GM21390 (cell line): ENCODE measurements around the gene PEX10.
A peak's percentile ranks its signal among the peaks of the same experiment; 100 is the strongest.
"Not testable (repeated sequence)": the region's sequence is repeated elsewhere in the genome, so short reads cannot be mapped to it uniquely, and the experiment has no call there.

ENCODE experiments used
- ATAC-seq: cut with Tn5 transposase; IDR thresholded peaks from one replicate; pipeline ENCODE4 v1.9.1; 2021; ENCODE audit not compliant: unreplicated experiment

PEX10 gene

DNA sequence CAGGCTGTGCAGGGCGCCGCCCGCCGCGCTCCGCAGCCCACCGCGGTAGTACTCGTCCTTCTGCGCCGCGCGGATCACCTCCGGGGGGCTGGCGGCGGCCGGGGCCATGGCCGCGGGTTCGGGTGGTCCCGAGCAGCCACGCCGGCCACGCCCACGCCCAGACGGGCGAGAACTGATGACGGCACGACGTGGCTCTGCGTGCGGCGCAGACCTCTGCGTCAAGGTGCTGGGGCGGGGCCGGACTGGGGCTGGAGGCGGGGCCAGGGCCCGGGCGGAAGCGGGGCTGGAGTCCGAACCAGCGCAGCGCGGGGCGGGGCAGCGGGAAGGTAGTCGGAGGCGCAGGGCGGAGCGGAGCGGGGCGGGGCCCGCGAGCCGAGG, at the start of gene PEX10:
PEX10 (minus strand) TSS at position 170 of the 378 bp plus-strand sequence; CDS start at position 108, 62 bp downstream.
- peak; percentile 74 for ATAC-seq

DNA sequence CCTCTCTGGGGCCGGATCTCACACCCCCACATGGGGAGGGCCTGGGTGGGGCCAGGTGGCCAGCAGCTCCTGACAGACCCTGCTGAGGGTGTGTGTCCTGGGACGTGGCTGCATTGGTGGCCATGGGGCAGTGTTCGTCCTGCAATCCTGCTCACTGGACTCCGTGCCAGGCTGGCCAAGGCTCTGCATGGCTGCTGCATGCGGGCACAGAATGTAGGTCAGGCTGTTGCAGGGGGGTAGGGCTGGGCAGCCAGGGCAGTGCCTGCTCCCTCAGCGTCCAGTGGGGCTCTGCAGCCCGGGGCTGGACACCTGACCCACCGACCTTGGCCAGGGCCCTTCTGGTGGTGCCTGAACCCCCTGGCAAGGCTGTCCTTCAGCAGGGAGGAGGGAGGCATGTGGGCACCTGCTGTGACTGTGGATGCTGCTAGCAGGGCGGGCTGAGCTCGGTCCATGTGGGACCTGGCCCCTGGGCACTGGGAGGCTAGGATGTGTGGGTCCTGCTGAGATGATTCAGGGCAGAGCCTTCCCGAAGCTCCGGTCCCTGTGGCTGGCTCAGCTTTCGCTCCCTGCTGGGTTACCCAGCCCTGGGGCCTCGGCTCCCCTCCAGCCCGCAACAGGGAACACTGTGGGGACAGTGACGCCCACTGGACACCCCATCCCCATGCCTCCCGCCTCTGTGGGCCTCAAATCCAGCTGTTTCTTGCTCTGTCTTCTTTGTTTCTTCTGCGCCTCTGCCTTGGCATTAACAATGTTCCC, 48.8 kb upstream of the PEX10 start:
- no peak for ATAC-seq

DNA sequence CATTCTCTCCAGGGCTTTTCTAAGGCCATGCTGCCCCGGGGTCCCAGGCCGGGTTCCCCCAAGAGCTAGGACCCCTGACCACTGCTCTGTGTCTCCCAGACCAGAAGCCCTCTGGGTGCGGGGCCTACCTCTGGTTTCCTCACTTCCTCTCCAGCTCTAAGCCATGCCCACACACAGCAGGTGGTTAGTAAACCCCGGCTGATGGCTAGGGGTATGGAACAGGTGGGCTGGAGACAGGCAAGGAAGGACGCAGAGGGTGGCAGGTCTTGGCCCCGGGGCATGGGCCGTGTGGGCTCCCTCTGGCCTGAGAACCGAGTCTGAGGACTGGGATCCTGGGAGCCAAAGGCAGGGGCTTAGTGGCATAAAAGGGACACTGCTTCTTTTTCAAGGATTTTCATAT, 47.8 kb upstream of the PEX10 start:
- ATAC-seq = no peak

DNA sequence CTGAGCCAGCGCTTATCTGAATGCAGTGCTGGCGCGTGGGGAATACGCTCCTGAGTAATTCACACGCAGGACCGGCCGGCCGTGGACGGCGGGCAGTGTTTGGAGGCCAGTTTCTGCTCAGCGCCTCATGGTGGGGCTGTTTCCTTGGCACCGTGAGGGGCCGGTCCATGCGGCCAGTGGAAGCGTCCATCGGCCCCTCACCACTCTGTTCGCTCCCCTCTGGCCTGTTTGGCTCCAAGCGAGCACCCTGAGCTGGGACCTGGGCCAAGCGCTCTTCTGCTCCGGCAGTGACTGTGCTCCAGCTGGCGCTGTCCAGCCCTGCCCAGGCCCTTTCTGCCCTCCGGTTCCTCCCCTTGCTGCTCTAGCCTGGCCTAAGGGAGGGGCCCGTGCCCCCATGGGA, 47.4 kb upstream of the PEX10 start:
- no peak for ATAC-seq

DNA sequence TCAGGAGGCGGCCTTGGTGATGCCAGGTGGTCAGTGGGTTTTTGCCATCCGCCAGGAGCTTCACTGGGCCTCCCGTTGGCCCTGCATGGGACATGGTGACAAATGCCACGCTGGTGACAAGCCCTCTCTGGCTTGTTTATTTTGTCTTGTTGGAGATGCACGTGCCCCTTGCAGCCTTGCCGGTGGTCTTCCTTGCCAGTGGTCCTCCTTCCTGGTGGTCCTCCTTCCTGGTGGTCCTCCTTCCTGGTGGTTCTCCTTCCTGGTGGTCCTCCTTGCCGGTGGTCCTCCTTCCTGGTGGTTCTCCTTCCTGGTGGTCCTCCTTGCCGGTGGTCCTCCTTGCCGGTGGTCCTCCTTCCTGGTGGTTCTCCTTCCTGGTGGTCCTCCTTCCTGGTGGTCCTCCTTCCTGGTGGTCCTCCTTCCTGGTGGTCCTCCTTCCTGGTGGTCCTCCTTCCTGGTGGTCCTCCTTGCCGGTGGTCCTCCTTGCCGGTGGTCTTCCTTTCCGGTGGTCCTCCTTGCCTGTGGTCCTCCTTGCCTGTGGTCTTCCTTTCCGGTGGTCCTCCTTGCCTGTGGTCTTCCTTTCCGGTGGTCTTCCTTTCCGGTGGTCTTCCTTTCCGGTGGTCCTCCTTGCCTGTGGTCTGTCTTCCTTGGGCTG, 46.9 kb upstream of the PEX10 start:
- ATAC-seq = not testable (repeated sequence)

DNA sequence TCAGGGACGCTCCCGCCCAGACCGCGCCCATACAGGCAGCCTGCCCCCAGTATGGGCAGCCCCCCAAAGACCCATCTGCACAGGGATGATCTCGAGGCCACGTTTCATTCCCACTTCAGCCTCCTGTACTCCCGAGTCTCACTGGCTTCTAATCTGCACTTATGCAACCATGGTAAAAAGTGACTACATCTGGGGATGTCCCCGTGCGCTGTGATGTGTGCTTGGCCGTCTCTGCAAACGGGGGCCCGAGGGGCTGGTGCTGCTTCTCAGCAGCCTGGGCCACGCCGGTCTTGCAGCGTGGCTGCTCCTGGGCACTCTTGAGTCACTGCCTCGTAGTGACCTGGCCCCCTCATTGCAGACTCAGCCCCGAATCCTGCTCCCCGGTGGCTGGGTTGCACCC, 46.3 kb upstream of the PEX10 start:
- no peak for ATAC-seq

DNA sequence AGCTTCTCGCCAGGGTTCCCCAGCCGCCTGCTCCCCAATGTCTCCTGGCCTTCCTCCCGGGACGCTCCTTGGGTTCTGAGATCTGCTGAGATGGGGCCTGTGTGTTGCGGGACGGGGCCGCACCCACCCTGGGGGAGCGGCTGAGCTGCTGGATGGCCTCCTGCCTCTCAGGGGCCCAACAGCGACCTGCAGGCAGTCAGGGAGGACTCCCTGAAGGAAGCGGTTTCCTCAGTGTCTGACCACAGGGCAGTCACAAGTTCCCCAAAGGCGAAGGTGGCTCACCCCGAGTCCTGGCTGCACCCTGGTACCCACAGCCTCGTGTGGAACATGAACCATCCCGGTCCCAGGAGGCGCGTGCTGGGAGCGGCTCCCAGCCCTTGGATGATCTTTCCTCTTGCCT, 45.1 kb upstream of the PEX10 start:
- no peak for ATAC-seq

DNA sequence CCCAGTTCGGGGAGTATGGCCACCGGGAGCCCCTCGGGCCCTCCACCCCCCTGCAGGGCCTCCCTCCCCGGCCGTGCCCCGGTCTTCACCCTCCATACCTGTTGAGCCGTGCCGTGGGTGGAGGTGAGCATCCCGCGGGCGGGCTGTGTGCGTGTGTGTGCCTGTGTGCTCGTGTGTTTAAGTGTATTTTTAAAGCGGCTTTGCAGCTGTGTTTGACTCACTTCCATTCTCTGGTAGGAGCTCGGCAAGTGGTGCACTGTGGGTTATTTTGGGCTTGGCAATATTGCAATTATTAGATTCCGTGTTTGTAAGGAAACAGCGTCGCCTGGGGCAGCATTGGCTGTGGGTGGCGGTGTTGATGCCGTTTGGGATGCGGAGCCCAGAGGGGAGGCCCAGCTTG, 43.4 kb upstream of the PEX10 start:
- no peak for ATAC-seq

DNA sequence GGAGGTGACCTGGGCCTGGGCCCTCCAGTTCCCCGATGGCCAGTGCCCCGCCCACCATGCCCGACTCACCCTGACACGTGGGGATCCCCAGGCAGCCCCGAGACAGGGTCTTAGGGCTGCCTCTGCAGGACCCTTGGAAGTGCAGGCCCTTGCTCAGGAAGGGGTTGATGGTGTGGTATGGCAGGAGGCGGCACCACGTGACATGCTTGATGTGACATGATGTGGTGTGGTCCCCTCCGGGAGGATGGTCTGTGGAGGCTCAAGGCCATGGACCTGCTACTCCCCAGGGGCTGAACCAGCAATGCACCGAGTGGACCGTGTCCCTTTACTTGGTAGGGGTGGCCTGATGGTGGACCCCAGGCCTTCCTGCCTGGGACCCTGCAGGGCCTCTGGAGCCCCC, 41.9 kb upstream of the PEX10 start:
- ATAC-seq = no peak

DNA sequence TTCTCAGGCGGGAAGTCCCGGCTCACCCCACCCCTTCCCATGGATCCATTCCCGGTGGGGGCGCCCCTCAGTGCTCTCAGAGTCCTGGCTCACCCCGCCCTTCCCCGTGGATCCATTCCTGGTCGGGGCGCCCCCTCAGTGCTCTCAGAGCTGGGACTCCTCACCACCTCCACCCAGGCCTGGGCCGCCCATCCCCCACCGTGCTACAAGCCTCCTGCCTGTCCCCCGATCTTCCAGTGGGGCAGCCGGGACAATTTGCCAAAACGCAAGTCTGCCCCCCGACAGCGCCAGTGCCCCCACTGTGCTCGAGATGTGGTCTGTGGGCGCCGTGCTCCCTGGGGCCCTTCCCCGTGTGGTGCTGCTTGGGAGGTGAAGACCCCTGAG, 40.6 kb upstream of the PEX10 start:
- ATAC-seq = no peak

DNA sequence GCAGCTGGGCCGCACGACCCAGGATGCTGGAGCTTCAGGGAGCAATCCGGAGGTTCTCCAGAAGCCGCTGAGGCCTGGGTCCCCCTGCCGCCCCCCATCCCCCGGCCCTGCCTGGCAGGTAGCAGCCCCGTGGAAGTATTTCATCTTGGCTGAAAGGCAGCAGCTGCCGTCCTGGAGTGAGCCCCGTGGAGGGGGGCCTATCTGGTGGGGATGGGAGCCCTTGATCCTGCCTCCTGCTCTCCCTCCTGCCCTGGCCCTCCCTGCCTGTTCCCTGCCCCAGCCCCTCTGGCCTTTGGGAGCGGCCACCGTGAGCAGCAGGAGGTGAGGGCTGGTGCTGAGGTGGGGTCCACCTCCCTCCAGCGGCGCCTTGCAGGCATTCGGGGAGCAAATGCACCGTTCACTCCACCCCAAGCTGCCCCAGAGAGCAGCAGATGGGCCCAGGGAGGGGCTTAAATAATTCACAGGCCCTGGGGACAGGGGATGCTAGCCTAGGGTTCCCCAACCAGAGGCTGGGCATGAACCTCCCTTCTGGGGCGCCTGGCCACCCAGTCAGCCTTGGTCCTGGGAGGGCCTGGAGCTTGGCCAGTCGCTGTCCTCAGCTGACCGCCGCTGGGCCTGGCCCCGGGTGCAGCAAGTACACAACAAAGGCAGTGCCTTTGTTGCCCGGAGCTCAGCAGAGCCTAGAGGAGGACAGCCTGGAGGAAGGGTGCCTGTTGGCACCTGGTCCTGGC, 40.0 kb upstream of the PEX10 start:
- no peak for ATAC-seq

DNA sequence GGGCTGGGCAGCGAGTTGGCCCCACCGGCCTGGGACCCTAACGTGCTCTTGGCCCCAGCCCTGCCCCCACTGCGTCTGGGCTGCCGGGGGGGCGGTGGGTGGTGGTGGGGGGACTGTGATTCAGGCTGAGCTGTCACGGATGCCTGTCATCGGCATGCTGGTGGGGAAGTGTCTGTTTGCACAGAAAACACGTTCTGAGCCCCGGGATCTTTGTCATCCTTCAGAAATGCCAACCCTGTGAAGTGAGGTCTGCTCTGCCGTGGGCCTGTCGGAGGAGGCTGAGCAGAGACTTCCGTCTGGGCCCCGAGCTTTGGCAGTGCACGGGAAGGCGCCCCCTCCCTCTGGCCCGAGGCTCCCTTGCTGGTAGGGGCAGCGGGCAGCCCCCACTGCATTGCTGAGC, 39.4 kb upstream of the PEX10 start:
- ATAC-seq = no peak

DNA sequence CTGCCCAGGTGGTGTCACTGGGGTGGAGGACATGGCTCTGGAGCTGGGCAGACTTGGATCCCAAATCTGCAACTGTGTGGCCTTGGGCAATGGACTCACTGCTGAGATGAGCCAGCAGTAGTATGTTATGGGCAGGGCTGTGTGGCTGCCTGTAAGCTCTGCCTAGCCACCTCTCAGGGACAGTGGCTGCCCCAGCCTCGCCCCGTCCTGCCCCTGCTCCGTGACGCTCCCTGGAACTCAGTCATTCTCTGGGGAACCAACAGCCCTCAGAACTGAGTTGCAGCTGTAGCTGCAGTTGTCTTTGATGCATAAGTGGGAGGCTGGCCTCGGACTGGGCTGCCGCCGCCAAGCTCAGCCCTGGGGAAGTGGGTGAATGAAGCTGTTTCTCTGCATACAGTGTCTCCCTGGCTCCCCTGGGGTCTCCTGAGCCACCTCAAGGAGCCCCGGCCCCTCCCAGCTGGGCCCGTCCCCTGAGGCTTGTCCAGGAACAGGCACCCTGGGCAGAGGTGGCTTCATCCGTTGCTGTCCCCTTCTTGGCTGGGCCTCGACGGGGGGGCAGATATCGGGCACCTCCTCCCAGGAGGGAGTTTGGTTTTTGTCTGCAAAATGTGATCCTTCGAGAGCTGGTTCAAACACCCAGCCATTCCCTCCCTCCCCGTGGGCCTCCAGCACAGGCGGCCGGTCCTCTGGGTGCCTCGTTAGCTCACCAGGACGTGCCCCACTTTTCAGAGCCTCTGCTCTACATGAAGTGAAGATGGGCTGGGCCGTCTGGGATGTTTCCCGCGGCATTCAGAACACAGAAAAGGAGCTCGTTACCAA, 37.5 kb upstream of the PEX10 start:
- ATAC-seq = no peak

DNA sequence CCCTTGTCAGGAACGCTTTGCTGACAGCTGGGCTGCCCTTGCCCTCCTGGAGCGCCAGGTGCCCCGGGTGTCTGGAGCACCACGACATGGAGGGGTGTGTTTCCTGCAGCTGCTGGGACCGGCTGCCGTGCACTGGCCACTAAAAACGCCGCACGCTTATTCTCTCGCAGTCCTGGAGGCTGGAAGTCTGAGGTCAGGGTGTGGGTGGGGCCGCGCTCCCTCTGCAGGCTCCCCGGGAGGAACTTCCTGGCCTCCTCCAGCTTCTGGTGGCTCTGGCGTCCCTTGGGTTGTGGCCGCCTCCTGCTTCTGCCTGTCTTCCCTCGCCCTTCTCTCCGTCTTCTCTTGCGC, 35.7 kb upstream of the PEX10 start:
- ATAC-seq = no peak

DNA sequence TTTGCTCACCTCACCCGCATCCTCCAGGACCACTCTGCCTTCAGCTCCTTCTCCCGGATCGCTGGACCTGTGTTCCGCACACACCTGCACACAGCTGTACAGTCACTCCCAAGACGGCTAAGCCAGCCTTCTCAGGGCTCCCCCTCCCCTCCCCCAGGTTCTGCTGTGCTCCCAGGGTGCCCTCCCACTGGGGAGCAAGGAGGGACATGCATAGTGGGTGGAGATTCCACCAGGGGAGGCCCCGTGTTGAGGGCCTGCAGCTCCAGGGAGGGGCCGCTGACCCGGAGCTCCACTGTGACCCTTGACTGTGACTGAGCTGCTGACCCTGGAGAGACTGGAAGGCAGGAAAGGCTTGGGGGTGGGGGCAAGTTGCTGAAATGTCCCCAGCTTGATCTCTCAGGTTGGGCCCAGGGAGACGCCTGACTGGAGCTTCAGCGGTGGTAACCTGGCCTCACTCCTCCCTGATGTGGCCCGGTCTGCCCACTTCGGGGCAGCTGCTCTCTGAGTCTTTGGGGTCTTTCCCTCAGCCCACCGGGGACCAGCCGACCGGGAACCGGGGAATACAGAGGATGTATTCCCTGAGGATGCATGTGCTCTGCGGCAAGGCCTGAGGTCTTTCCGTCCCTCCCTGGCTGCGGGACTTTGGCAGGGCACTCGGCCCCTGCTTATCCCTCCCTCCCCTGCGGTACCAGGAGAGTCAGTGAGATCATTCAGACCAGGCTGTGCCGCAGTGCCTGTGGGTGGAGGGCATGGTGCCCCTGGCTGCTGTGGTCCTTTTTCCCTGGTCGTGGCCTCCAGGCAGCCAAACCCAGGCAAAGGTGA, 35.1 kb upstream of the PEX10 start:
- no peak for ATAC-seq

DNA sequence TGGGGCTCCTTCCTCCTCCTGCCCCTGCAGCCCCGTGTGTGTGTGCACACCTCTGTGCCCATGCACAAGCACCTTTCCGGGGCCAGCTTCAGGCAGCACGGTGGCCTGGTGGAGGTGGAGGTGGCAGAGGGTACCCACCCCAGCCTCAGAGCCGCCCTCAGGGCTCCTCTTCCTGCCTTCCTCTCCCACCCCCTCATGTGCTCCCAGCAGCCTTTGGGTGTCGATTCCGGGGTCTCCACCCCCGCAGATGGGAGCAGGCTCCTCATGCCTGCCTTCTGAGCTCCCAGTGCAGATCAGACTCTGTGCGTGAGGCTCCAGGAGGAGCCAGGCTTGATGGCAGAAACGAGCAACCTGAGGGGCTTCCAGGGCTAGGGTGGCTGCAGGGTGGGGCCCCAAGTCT, 34.5 kb upstream of the PEX10 start:
- ATAC-seq = no peak

DNA sequence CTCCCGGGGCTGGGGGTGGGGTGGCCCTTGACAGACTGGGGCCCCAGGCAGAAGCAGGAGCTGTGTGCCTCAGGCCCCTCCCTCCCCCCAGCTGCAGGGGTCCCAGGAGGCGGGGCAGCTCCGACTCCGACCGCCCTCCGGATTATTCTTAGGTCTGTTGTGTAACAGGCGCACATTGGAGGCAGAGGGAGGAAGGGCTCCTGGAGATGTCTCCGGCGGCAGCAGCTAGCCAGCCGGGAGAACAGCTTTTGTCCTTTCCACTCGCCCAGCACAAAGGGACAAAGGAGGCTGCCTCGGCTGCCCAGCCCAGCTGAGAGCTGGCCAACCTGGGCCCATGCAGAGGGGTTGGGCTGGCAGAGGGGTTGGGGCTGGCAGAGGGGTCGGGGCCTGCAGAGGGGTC, 34.0 kb upstream of the PEX10 start:
- ATAC-seq = no peak

DNA sequence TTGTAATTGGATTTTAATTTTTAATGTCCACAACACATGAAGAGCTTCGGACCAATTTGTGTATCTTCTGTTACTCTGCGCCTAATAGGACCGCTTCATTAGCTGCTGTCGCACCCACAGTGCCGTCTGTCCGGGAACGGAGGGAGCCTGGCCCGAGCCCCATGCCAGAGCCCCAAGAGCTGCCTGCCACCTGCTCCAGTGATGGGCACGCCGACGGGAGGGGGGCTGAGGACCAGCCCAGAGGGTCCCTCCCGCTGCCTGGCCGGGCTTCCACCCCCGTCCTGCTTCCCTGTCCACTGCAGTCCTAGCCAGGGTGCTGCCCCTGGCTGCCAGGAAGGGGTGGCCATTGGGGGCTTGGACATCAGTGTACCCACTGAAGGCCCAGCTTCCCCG, 33.5 kb upstream of the PEX10 start:
- ATAC-seq = no peak

DNA sequence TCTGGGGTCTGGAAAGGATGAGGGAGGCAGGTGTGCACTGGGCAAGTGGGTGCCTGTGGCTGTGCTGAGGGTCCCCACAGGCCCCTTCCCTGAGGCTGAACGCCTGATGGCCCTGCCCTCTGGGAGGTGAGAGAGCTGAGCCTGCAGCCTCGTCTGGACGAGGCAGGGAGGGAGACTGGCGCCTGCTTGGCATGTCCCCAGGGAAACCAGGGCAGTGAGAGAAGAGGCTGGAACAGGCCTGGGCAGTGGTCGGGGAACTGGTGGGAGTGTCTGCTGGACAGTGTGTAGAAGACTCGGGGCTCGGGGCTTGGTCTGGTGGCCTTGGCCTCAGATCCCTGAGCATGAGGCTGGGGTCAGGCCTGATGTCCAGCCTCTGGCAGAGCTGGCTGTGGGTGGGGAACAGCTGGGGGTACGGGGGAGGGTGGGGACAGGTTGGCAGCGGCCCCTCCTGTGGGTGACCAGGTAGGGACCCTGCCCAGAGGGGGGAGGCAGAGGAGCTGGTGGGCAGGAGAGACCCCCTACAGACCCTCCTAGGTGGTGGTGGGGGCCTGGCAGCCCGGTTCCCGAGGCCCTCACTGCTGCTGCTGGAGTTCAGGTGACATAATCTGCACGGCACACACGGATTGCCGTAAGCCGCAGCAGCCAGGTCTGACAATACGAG, 32.9 kb upstream of the PEX10 start:
- no peak for ATAC-seq

DNA sequence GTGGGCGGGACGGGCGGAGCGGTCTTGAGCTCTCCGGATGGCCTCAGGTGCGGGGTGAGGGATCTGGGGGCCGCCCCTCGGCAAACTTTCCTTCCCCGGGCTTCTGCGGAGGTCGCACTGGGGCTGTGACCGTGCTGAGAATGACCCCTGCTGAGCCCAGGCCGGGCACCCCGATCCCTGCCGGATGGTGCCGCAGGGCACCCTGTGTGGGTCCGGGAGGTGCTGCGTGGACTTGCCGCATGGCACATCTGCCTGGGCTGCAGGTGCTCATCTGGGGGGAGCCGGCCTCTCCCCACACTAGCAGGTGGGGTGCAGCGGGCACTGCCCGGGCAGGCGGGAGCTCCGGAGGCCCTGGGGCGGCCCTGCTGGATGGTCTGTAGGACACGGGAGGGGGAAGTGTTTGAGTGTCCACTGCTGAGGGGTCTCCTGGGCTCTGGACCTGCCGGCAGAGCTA, 31.8 kb upstream of the PEX10 start:
- ATAC-seq = no peak
